Fibroblast of skin of right quadriceps (primary cell): ENCODE results near the gene HOXB4.
"Not testable (repeated sequence)": the region's sequence is repeated elsewhere in the genome, so short reads cannot be mapped to it uniquely, and the experiment has no call there.

Experiments used
- DNase-seq: peaks from one replicate; pipeline ENCODE4 v3.0.0-alpha.2; 2013

Gene HOXB4

GRCh38 chr17:48545022-48545375 is 33.2 kb downstream of the HOXB4 start, which contains the start of gene HOXB2:
Gene HOXB2, minus strand, starts transcription at chr17:48545109. Its CDS starts 198 bp downstream, at chr17:48544911.
- peak; percentile 70 for DNase-seq

GRCh38 chr17:48544349-48545021 is 33.7 kb downstream of the HOXB4 start:
- peak; percentile 92 for DNase-seq

GRCh38 chr17:48543854-48544348 is 34.2 kb downstream of the HOXB4 start:
- DNase-seq, result no peak

- peak; percentile 62 for DNase-seq
These were observed 34.9 kb downstream of the HOXB4 start for GRCh38 chr17:48543107-48543853.

GRCh38 chr17:48542698-48543106 is 35.4 kb downstream of the HOXB4 start:
- no peak for DNase-seq

- no peak for DNase-seq
These were observed 36.0 kb downstream of the HOXB4 start for GRCh38 chr17:48542114-48542656.

- peak; percentile 70 for DNase-seq
These were observed 36.5 kb downstream of the HOXB4 start for GRCh38 chr17:48541577-48542113.

GRCh38 chr17:48541036-48541576 is 37.0 kb downstream of the HOXB4 start:
- DNase-seq, result no peak

- peak; percentile 35 for DNase-seq
These were observed 37.9 kb downstream of the HOXB4 start for GRCh38 chr17:48540213-48540612.

- DNase-seq, result peak; percentile 89
These were observed 39.0 kb downstream of the HOXB4 start for GRCh38 chr17:48539177-48539576.

- no peak for DNase-seq
These were observed 40.8 kb downstream of the HOXB4 start for GRCh38 chr17:48537316-48537715.

- not testable (repeated sequence) for DNase-seq
These were observed 42.2 kb downstream of the HOXB4 start for GRCh38 chr17:48535793-48536559.

- DNase-seq, result no peak
These were observed 45.9 kb downstream of the HOXB4 start for GRCh38 chr17:48532261-48532660.

GRCh38 chr17:48530887-48531272 is 47.3 kb downstream of the HOXB4 start, which contains the start of gene HOXB1:
Gene HOXB1, minus strand, starts transcription at chr17:48531011. Its CDS starts 107 bp downstream, at chr17:48530904.
- DNase-seq, result no peak

GRCh38 chr17:48530208-48530886 is 47.8 kb downstream of the HOXB4 start:
- DNase-seq, result no peak

GRCh38 chr17:48529683-48530009 is 48.5 kb downstream of the HOXB4 start:
- no peak for DNase-seq

- no peak for DNase-seq
These were observed 49.0 kb downstream of the HOXB4 start for GRCh38 chr17:48528936-48529682.

GRCh38 chr17:48528153-48528935 is 49.8 kb downstream of the HOXB4 start:
- no peak for DNase-seq

GRCh38 chr17:48527547-48527932 is 50.6 kb downstream of the HOXB4 start:
- no peak for DNase-seq
